CD8-positive, alpha-beta memory T cell (primary cell): Measurements from ENCODE around the gene CHMP2A. TPM values are rescaled to one million over a fixed set of nuclear protein-coding genes. Genes with fewer than 3 reads are reported as not detected.

ENCODE experiments used
- CTCF ChIA-PET: fragments of 350-600 bp; sonication (Branson Sonifier 250); formaldehyde crosslinking; loops from one replicate; lab custom pipeline; 2021; ENCODE audit warnings: antibody characterized with exemption; lab: Charles Lee
- POLR2A ChIA-PET: fragments of 350-600 bp; sonication (Branson Sonifier 250); formaldehyde crosslinking; loops from one replicate; lab custom pipeline; 2021; ENCODE audit warnings: antibody characterized with exemption; lab: Charles Lee
- DNase-seq, 5 donors: peaks; one replicate each; pipeline versions ENCODE4 v3.0.0 to v3.0.0-alpha.2; 2020 to 2022; ENCODE audit warnings: mixed read lengths in 1 of 5
- H3K27ac ChIP-seq: one replicate; pipeline ENCODE4 v1.7.0; 2013; ENCODE audit warnings: low read depth, mild to moderate bottlenecking, low read length, moderate library complexity
- H3K27me3 ChIP-seq: 2 replicates; pipeline ENCODE4 v1.7.0; 2013; ENCODE audit warnings: low read length, mild to moderate bottlenecking; ENCODE audit not compliant: insufficient read depth, poor library complexity, severe bottlenecking
- H3K36me3 ChIP-seq: 2 replicates; pipeline ENCODE4 v1.7.0; 2013; ENCODE audit warnings: mild to moderate bottlenecking, low read length, moderate library complexity; ENCODE audit not compliant: insufficient read depth
- H3K4me1 ChIP-seq: 2 replicates; pipeline ENCODE4 v1.7.0; 2013; ENCODE audit warnings: mild to moderate bottlenecking, low read length, moderate library complexity; ENCODE audit not compliant: insufficient read depth
- H3K4me3 ChIP-seq: 2 replicates; pipeline ENCODE4 v1.7.0; 2013; ENCODE audit warnings: mild to moderate bottlenecking, low read length
- H3K9me3 ChIP-seq: 2 replicates; pipeline ENCODE4 v1.7.0; 2013; ENCODE audit warnings: mild to moderate bottlenecking, low read length
- H3K27ac Mint-ChIP-seq, 8 donors: one replicate each; pipeline ENCODE4 v1.8.0; 2020 to 2021; ENCODE audit warnings: mixed read lengths in 8 of 8, mild to moderate bottlenecking in 6 of 8, inconsistent platforms in 3 of 8, moderate library complexity in 3 of 8
- H3K27me3 Mint-ChIP-seq, 2 donors: one replicate each; pipeline ENCODE4 v1.8.0; 2020 to 2021; ENCODE audit warnings: mixed read lengths in 2 of 2, mild to moderate bottlenecking in 1 of 2, moderate library complexity in 1 of 2
- H3K36me3 Mint-ChIP-seq, 3 donors: one replicate each; pipeline ENCODE4 v1.8.0; 2020 to 2021; ENCODE audit warnings: mixed read lengths in 3 of 3, inconsistent platforms in 1 of 3, mild to moderate bottlenecking in 1 of 3
- H3K4me1 Mint-ChIP-seq, 3 donors: one replicate each; pipeline ENCODE4 v1.8.0; 2020 to 2021; ENCODE audit warnings: mixed read lengths in 3 of 3, inconsistent platforms in 1 of 3, mild to moderate bottlenecking in 1 of 3
- H3K4me3 Mint-ChIP-seq, 7 donors: one replicate each; pipeline ENCODE4 v1.8.0; 2020 to 2021; ENCODE audit warnings: mixed read lengths in 7 of 7, mild to moderate bottlenecking in 6 of 7, moderate library complexity in 4 of 7, inconsistent platforms in 2 of 7
- H3K9me3 Mint-ChIP-seq, 5 donors: one replicate each; pipeline ENCODE4 v1.8.0; 2020 to 2022; ENCODE audit warnings: mixed read lengths in 5 of 5, mild to moderate bottlenecking in 3 of 5, moderate library complexity in 2 of 5, inconsistent platforms in 1 of 5
- polyA plus RNA-seq: library from polyadenylated mRNA; unstranded; fragments of 300-500 nt; fragmentation: Illumina TruSeq; gene quantifications from one replicate; pipeline ENCODE4 v1.2.3, GENCODE V29; 2021
- total RNA-seq, 2 experiments: library from RNA; stranded (reverse); gene quantifications; one replicate each; pipeline ENCODE4 v1.2.3, GENCODE V29; 2021

Gene CHMP2A
- total and polyA plus RNA-seq, 3 experiments from 2014 or later: 88.8 to 198 (median 89.7) TPM

DNA sequence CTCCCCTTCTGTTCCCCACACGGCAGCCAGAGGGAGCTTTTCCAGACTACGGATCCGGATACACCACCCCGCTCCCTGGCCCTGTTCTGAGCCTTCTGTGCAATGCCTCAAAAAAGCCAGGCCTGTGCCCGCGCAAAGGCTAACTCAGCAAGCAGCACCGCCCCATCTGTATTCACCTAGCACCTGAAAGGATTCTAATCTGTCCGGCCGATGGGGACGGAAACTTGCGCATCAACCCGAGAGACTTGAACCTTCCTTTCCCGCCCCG lies 35.9 kb downstream of the CHMP2A start:
- H3K4me3 Mint-ChIP-seq: peak overlapping the region; percentile 90 to 97 (median 95)
- no peaks in the 10 kb centered on the region for H3K9me3 Mint-ChIP-seq
- Histone ChIP-seq H3K4me3 (peak overlapping the region; percentile 81), H3K4me1 (peaks cover 27% of the 10 kb centered on the region), H3K27me3 (no peaks in the 10 kb centered on the region), H3K36me3 (peaks cover 6% of the 10 kb centered on the region), H3K27ac (peak overlapping the region; percentile 86), H3K9me3 (no peaks in the 10 kb centered on the region)
- peaks cover 0 to 29% (median 4%) of the 10 kb centered on the region in 3 donors for H3K36me3 Mint-ChIP-seq
- H3K27ac Mint-ChIP-seq: peak overlapping the region; percentile 90 to 99 (median 98)
- ChIA-PET CTCF (interaction anchor here (0.7 to 7.4 kb wide), 9 partner anchors 19 to 337 kb away, joined by 3 to 77 read pairs (median 24); partner anchors contain the start of genes CHMP2A, MZF1 and TRIM28), POLR2A (interaction anchor here (1.7 to 2.1 kb wide), 3 partner anchors 35 to 61 kb away, joined by 6 to 16 read pairs (median 12); partner anchors contain the start of genes CHMP2A and UBE2M)
- peaks cover 0 to 3% of the 10 kb centered on the region in 2 donors for H3K27me3 Mint-ChIP-seq
- peaks cover 38 to 52% (median 38%) of the 10 kb centered on the region in 3 donors for H3K4me1 Mint-ChIP-seq
- DNase-seq: peak; percentile 23 to 65 (median 28)

DNA sequence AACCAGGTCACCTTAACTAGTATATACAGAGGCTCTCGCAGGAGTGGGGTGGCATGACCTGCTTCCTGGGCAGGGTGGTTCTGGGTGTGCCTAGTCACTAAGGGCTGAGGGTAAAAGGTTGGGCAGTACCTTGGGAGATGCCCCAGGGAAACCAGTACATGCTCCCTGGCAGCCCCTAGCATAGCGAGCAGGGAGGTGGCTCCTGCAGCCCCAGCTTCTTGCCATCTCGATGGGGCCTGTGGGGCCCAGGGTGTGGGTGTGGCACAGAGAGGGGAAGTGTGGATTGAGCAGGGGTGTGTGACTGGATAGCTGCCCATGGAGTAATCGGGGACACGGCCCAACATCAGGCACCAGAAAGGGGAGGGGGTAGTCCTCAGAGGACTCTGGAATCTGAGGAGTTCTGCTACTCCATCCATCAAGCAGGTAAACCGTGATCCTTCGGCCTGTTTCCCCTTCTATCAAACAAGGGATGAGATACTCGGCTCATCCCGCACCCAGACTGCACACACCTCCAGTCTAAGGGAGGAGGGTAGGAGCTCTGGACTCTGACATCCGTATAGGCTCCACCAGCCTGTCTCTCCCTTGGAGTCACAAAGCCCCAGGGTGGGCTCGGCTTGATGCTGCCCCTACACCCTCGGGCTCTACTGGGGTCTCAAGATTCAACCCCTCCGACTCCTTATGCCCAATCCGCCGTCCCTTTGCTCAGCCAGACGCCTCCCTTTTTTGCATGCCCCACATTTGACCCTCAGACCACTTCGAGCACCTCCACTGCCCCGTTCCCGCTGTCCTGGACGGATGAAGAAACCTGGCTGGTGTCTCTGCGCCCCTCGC lies 36.4 kb downstream of the CHMP2A start:
- no peak for DNase-seq
- peaks cover 30% of the 10 kb centered on the region for H3K4me1 ChIP-seq
- H3K9me3 ChIP-seq: no peaks in the 10 kb centered on the region
- ChIA-PET CTCF (interaction anchor here (0.7 to 7.4 kb wide), 10 partner anchors 19 to 337 kb away, joined by 3 to 77 read pairs (median 16); partner anchors contain the start of genes CHMP2A, MZF1 and TRIM28), POLR2A (interaction anchor here (0.6 to 2.1 kb wide), 4 partner anchors 10 to 61 kb away, joined by 3 to 16 read pairs (median 9); partner anchors contain the start of genes CHMP2A and UBE2M)
- Mint-ChIP-seq H3K4me3 (peak overlapping the region; percentile 90 to 97 (median 95)), H3K4me1 (peaks cover 39 to 57% (median 43%) of the 10 kb centered on the region in 3 donors), H3K9me3 (no peaks in the 10 kb centered on the region), H3K27ac (peak overlapping the region; percentile 90 to 99 (median 98)), H3K27me3 (peaks cover 0 to 3% of the 10 kb centered on the region in 2 donors), H3K36me3 (peaks cover 0 to 29% (median 4%) of the 10 kb centered on the region in 3 donors)
- peak overlapping the region; percentile 81 for H3K4me3 ChIP-seq
- no peaks in the 10 kb centered on the region for H3K27me3 ChIP-seq
- H3K36me3 ChIP-seq: peaks cover 6% of the 10 kb centered on the region
- peak overlapping the region; percentile 86 for H3K27ac ChIP-seq

DNA sequence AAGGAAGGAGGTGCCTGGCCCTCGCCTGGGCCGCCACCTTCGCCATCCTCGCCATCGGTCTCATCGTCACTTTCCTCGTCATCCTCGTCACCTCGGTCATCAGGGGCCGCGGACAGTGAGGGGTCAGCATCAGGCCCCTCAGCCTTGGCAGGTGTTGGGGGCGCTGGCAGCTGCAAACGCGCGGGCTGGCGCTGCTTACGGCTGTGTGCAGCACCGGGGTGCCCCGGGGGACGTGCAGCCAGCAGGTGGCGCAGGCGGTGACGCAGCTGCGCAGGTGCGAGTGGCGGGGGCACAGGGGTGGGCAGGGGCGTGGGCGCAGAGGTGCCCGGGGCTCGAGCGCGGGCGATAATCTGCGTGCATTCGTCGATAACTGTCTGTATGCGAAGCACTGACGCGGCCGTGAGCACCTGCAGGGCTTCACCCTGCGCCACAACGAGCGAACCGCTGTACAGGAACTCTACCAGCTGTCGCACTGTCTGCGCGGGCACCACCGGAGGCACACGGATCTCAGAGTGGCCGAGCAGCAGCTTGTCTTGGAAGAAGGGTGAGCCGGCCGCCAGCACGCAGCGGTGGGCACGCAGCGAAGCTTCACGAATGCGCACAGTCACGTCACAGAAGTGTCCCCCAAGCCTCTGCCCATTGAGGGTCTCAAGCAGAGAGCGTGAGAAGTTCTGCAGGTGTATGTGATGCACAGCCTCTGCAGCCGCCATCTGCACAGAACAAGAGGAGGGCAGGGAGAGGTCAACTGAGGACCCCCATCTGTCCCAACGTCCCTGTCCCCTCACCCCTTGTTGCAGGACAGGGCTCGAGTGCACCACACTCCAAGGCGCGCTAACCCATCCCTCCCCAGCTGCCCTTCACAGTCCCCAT lies 37.7 kb downstream of the CHMP2A start:
- peak overlapping the region in 1 of 8 donors; percentile 81 for H3K27ac Mint-ChIP-seq
- no peaks in the 10 kb centered on the region for H3K9me3 Mint-ChIP-seq
- peak overlapping the region in 2 of 7 donors; percentile 8 to 96 for H3K4me3 Mint-ChIP-seq
- H3K27me3 Mint-ChIP-seq: peaks cover 0 to 3% of the 10 kb centered on the region in 2 donors
- Histone ChIP-seq H3K4me1 (peaks cover 31% of the 10 kb centered on the region), H3K9me3 (no peaks in the 10 kb centered on the region), H3K4me3 (no peak overlapping the region), H3K27me3 (no peaks in the 10 kb centered on the region), H3K36me3 (peaks cover 6% of the 10 kb centered on the region), H3K27ac (no peak overlapping the region)
- peaks cover 0 to 29% (median 4%) of the 10 kb centered on the region in 3 donors for H3K36me3 Mint-ChIP-seq
- POLR2A ChIA-PET: interaction anchor here (0.6 kb wide), 1 partner anchor 9 kb away, joined by 3 read pairs; no protein-coding TSS in a partner anchor
- no peak for DNase-seq
- H3K4me1 Mint-ChIP-seq: peaks cover 41 to 60% (median 43%) of the 10 kb centered on the region in 3 donors
- CTCF ChIA-PET: interaction anchor here (1.7 to 7.4 kb wide), 2 partner anchors 64 kb away, joined by 4 to 77 read pairs; no protein-coding TSS in a partner anchor

DNA sequence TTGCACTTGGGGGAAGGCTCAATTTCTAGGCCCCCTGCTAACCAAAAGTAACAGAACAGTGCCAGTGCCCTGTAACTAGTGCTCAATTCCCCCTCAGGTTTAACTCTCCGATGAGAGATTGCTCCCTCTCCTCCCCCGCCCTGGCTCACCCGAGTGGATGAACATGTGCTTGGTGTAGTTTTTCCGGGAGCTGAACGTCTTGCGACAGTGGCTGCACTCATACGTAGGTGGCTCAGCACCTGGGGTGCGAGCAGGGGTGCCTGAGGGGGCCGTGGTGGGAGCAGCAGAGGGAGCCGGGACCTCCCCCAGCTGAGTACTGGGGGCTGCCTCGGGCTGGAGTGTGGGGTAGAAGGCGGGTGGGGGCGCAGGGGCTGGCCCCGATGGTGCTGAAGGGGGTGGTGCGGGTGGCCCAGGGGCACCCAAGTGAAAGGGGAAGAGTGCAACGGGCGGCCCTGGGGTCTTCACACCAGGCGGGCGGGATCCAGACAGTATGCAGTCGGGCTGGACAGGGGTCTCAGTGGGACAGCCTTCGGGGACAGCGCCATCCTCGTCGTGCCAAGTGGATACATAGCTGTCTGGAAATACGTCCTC lies 38.6 kb downstream of the CHMP2A start:
- H3K9me3 ChIP-seq: no peaks in the 10 kb centered on the region
- DNase-seq: no peak
- H3K36me3 Mint-ChIP-seq: peaks cover 0 to 29% (median 4%) of the 10 kb centered on the region in 3 donors
- no peak overlapping the region for H3K27ac ChIP-seq
- peaks cover 41 to 60% (median 43%) of the 10 kb centered on the region in 3 donors for H3K4me1 Mint-ChIP-seq
- H3K4me3 ChIP-seq: no peak overlapping the region
- H3K27ac Mint-ChIP-seq: peak overlapping the region in 2 of 8 donors; percentile 26 to 81
- peaks cover 6% of the 10 kb centered on the region for H3K36me3 ChIP-seq
- H3K4me3 Mint-ChIP-seq: peak overlapping the region in 1 of 7 donors; percentile 53
- ChIA-PET CTCF (interaction anchor here (1.7 kb wide), 1 partner anchor 64 kb away, joined by 4 read pairs; no protein-coding TSS in a partner anchor), POLR2A (interaction anchor here (0.5 kb wide), 1 partner anchor 58 kb away, joined by 4 read pairs; no protein-coding TSS in a partner anchor)
- no peaks in the 10 kb centered on the region for H3K27me3 ChIP-seq
- peaks cover 31% of the 10 kb centered on the region for H3K4me1 ChIP-seq
- no peaks in the 10 kb centered on the region for H3K9me3 Mint-ChIP-seq
- peaks cover 0 to 3% of the 10 kb centered on the region in 2 donors for H3K27me3 Mint-ChIP-seq

DNA sequence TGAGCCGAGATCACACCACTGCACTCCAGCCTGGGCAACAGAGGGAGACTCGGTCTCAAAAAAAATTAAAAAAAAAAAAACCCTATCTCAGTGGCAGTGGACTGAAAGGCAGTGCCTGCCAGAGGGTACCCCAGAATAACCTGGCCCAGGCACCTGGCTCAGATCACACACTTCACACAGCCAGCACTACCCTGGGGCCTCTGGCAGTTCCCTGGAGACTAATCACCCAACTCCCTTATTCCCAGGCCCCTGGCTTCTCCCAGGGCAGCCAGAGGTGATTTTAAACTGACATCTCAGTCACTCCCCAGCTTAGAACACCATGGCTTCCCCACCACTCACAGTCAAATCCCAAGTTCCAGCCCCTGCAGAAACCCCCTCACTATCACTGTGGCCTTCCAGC lies 39.6 kb downstream of the CHMP2A start:
- Histone ChIP-seq H3K27me3 (no peaks in the 10 kb centered on the region), H3K36me3 (peaks cover 6% of the 10 kb centered on the region), H3K4me3 (no peak overlapping the region), H3K9me3 (no peaks in the 10 kb centered on the region), H3K4me1 (peaks cover 28% of the 10 kb centered on the region), H3K27ac (no peak overlapping the region)
- CTCF ChIA-PET: interaction anchor here (1.8 to 3.6 kb wide), 3 partner anchors 15 to 65 kb away, joined by 12 to 61 read pairs (median 18); partner anchors contain the start of gene TRIM28
- Mint-ChIP-seq H3K9me3 (no peaks in the 10 kb centered on the region), H3K27me3 (peaks cover 0 to 3% of the 10 kb centered on the region in 2 donors), H3K27ac (peak overlapping the region in 5 of 8 donors; percentile 26 to 81 (median 73)), H3K4me3 (peak overlapping the region in 4 of 7 donors; percentile 43 to 75 (median 52)), H3K4me1 (peaks cover 39 to 56% (median 40%) of the 10 kb centered on the region in 3 donors), H3K36me3 (peaks cover 0 to 29% (median 4%) of the 10 kb centered on the region in 3 donors)
- POLR2A ChIA-PET: interaction anchor here (0.6 to 1.8 kb wide), 2 partner anchors 30 to 40 kb away, joined by 4 to 7 read pairs; partner anchors contain the start of gene CHMP2A
- DNase-seq: no peak

DNA sequence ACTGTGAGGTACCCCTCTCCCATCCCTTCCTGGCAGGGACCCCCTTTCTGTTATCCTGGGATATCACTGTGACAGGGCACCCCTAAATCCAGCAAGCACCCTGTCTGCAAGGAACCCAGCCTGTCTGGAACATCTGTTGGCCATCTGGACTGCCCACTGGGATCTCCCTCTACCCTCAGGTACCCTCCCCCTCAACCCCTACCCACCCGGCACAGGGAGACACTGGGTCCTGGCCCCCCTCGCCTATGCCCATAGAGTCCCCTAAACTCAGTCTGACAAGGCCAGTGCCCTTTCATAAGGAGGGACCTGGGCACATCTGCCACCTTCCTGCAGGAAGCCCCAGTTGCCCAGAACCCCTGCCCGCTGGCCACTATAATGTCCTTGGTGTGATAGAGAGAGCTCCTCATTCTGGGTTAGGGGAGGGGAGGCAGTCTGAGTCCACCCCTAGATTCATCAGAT lies 40.3 kb downstream of the CHMP2A start:
- ChIA-PET POLR2A (interaction anchor here (1.1 to 1.8 kb wide), 3 partner anchors 40 to 61 kb away, joined by 4 to 7 read pairs (median 6); partner anchors contain the start of gene CHMP2A), CTCF (interaction anchor here (0.7 to 3.6 kb wide), 19 partner anchors 13 to 208 kb away, joined by 3 to 61 read pairs (median 5); partner anchors contain the start of genes CHMP2A, MZF1, TRIM28 and ZNF497)
- Mint-ChIP-seq H3K27me3 (peaks cover 0 to 2% of the 10 kb centered on the region in 2 donors), H3K27ac (peak overlapping the region; percentile 36 to 96 (median 83)), H3K9me3 (no peaks in the 10 kb centered on the region), H3K36me3 (peaks cover 0 to 27% (median 4%) of the 10 kb centered on the region in 3 donors), H3K4me1 (peaks cover 32 to 50% (median 34%) of the 10 kb centered on the region in 3 donors), H3K4me3 (peak overlapping the region; percentile 59 to 87 (median 79))
- H3K4me3 ChIP-seq: peak overlapping the region; percentile 53
- peak overlapping the region; percentile 33 for H3K27ac ChIP-seq
- DNase-seq: no peak
- peaks cover 6% of the 10 kb centered on the region for H3K36me3 ChIP-seq
- no peaks in the 10 kb centered on the region for H3K27me3 ChIP-seq
- no peaks in the 10 kb centered on the region for H3K9me3 ChIP-seq
- peaks cover 25% of the 10 kb centered on the region for H3K4me1 ChIP-seq
